BJ (cell line): ENCODE results near the gene GAB2. TPM values are rescaled to one million over a fixed set of nuclear protein-coding genes. Genes with fewer than 3 reads are reported as not detected.

Source experiments
- CTCF ChIA-PET: fragments of 350-600 bp; formaldehyde crosslinking; extraction: SDS; loops from one replicate; lab custom pipeline; 2021; ENCODE audit warnings: antibody characterized with exemption, inconsistent platforms; lab: Yijun Ruan, JAX
- POLR2A ChIA-PET: fragments of 300-600 bp; sonication (Branson Sonifier 250); formaldehyde crosslinking; extraction: SDS; loops from one replicate; lab custom pipeline; 2021; ENCODE audit warnings: antibody characterized with exemption; lab: Charles Lee
- DNase-seq: peaks from one replicate; pipeline ENCODE4 v3.0.0-alpha.2; 2011; ENCODE audit warnings: low read depth
- H3K27me3 ChIP-seq: 2 replicates; pipeline ENCODE4 v1.6.0; 2011; ENCODE audit warnings: low read length; ENCODE audit not compliant: control insufficient read depth, insufficient read depth
- H3K36me3 ChIP-seq: 2 replicates; pipeline ENCODE4 v1.5.1; 2011; ENCODE audit warnings: low read length; ENCODE audit not compliant: control insufficient read depth, insufficient read depth
- H3K4me3 ChIP-seq: 2 replicates; pipeline ENCODE4 v1.5.1; 2011; ENCODE audit warnings: low read depth, mild to moderate bottlenecking, control low read depth, low read length
- CTCF ChIP-seq: IDR thresholded peaks from 2 replicates; pipeline ENCODE4 v1.5.1; 2011; ENCODE audit warnings: low read depth, mild to moderate bottlenecking, control low read depth, inconsistent platforms, low read length, moderate library complexity; ENCODE audit not compliant: insufficient read depth
- polyA plus RNA-seq: library from polyadenylated mRNA; depleted of rRNA; stranded (reverse); fragments of >200 nt; gene quantifications from 2 replicates; pipeline ENCODE4 v1.2.3, GENCODE V29; 2011

GAB2 gene
- polyA plus RNA-seq, 1 experiment, result 12.2 TPM

DNA sequence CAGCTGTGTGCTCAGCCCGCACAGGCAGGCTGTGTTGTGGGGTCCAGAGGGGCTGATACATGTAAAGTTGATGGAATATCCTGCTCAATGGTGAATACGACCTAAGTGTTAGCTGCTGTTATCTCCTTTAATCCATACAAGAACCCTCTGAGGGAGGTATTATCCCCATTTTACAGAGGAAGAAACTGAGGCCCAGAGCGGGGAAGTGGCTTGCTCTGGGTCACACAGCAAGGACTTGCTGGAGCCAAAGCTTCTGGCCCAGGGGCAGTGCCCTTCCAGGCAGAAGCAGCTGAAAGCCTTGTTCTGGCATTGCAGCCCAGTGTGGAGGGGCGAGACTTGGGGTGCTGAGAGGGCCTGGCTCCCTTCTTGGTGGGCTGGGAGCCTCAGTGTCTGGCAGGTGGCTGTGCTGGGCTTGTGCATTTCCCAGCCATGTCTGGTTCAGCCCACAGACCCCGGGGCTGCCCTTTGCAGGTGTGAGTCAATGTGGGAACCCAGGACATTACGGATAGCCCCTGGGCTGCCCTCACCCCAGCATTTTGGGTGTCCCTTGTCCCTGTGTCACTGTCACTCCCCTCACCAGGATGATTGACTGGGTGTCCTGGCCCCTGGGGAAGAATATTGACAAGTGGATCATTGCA lies 218.5 kb downstream of the GAB2 start:
- DNase-seq, result no peak
- no peak for TF ChIP-seq CTCF
- POLR2A ChIA-PET, result no interaction called here
- no peak overlapping the region for H3K4me3 ChIP-seq
- peaks cover 24% of the 10 kb centered on the region for H3K36me3 ChIP-seq
- H3K27me3 ChIP-seq, result no peaks in the 10 kb centered on the region
- CTCF ChIA-PET, result no interaction called here

DNA sequence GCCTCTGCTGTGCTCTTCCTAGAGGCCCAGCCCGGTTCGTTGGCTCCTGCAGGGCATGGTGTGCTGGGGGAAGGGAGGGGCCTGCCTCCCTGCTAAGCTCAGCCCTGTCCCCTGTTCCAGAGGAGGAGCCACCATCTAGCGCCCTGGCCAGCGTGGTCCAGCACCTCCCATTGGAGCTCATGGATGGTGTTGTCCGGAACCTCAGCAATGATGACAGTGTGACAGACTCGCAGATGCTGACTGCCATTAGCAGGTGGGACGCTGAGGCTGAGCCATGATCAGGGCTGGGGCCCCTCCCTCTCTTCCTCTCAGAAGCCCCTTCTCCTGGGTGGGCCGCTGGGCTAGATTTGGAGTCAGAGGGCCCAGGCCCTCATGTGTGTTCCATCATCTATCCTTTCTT lies 219.8 kb downstream of the GAB2 start:
- Histone ChIP-seq H3K36me3 (peaks cover 25% of the 10 kb centered on the region), H3K27me3 (no peaks in the 10 kb centered on the region), H3K4me3 (no peak overlapping the region)
- no peak for TF ChIP-seq CTCF
- ChIA-PET CTCF (interaction anchor here (0.6 kb wide), 1 partner anchor 1444 kb away, joined by 3 read pairs; no protein-coding TSS in a partner anchor), POLR2A (no interaction called here)
- no peak for DNase-seq

DNA sequence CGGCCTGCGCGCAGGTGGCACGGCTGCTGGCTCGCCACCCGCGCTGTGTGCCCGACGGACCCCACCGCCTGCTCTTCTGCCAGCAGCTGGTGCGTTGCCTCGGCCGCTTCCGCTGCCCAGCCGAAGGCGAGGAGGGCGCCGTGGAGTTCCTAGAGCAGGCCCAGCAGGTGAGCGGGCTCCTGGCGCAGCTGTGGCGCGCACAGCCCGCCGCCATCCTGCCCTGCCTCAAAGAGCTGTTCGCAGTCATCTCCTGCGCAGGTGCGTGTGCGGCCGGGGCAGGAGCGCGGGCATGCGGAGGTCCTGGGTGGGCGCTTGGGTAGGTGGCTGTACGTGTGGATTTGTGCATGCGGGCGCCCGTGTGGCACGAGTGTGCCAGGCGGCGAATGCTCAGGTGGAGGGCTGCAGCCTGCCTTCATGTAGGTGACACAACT lies 220.9 kb downstream of the GAB2 start:
- Histone ChIP-seq H3K4me3 (no peak overlapping the region), H3K27me3 (no peaks in the 10 kb centered on the region), H3K36me3 (peaks cover 25% of the 10 kb centered on the region)
- DNase-seq, result no peak
- CTCF ChIA-PET, result interaction anchor here (1.7 kb wide), 1 partner anchor 28 kb away, joined by 4 read pairs; no protein-coding TSS in a partner anchor
- TF ChIP-seq CTCF, result no peak
- POLR2A ChIA-PET, result no interaction called here

GRCh38 chr11:78195917-78196560 lies 221.6 kb downstream of the GAB2 start:
- H3K27me3 ChIP-seq, result no peaks in the 10 kb centered on the region
- no peak overlapping the region for H3K4me3 ChIP-seq
- peaks cover 24% of the 10 kb centered on the region for H3K36me3 ChIP-seq
- no peak for TF ChIP-seq CTCF
- POLR2A ChIA-PET, result no interaction called here
- no peak for DNase-seq
- CTCF ChIA-PET, result interaction anchor here (1.7 kb wide), 1 partner anchor 28 kb away, joined by 4 read pairs; no protein-coding TSS in a partner anchor

DNA sequence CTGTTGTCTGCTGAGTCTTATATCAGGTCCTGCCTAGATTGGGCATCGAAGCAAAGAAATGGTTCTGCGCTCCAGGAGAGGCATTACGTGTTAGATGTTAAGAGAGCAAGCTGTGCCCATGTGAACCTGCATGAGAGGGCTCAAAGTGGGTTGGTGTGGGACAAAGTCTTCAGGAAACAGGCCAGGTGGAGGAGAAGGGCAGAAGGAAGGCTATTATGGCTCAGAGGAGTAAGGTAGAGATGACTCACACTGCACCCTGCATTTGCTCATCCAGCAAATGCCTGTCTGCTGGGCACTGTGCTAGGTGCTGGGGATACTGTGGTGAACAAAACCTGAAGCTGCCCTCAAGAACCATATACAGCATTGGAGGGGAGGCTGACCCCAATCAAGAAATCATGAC lies 223.1 kb downstream of the GAB2 start:
- TF ChIP-seq CTCF, result no peak
- ChIA-PET CTCF (interaction anchor here (1.0 kb wide), 1 partner anchor 26 kb away, joined by 3 read pairs; no protein-coding TSS in a partner anchor), POLR2A (no interaction called here)
- H3K36me3 ChIP-seq, result peaks cover 14% of the 10 kb centered on the region
- H3K4me3 ChIP-seq, result no peak overlapping the region
- no peak for DNase-seq
- no peaks in the 10 kb centered on the region for H3K27me3 ChIP-seq
